ENCODE data around the gene CHURC1.

Gene CHURC1

DNA sequence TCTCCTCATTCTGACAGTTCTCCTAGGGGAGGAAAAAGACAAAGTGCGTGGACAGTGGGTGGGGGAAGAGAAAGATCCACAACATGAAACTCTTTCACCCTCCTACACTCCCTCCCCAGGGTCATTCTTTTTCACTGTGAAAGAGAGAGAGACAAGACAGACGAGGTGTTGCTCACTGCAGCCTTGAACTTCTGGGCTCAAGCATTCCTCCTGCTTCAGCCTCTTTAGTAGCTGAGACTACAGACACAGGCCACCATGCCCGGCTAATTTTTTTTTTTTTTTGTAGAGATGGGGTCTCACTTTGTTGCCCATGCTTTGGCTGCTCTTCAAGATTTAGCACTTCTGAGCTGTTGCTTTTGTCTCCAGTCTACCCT, 25.5 kb downstream of the CHURC1 start:
- no peak for DNase-seq

DNA sequence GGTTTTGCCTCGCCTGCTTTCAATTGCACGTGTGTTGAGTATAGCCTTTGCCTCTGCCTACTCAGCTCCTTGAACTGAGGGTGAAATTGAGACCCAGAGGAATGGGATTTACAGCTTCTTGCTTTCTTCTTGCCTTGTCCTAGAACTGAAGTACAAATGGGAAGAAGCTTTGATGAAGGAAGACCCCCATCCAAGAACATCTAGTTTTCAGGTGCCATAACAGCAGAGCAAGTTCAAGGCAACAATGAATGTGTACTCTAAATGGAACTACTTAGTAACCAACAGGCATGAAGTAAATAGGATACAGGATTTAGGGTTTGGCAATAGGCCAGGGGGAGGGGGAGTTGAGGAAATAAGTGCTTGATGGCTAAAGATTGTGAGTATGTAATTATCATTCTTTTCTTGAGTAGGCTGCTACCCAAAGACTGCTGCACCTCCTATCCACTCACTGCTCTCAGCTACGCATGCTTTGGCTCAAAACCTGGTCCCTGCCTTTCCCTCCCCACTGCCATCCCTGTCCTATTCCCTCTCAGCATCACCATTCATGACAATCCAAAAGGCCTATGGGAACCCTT, 26.2 kb downstream of the CHURC1 start:
- DNase-seq: no peak

DNA sequence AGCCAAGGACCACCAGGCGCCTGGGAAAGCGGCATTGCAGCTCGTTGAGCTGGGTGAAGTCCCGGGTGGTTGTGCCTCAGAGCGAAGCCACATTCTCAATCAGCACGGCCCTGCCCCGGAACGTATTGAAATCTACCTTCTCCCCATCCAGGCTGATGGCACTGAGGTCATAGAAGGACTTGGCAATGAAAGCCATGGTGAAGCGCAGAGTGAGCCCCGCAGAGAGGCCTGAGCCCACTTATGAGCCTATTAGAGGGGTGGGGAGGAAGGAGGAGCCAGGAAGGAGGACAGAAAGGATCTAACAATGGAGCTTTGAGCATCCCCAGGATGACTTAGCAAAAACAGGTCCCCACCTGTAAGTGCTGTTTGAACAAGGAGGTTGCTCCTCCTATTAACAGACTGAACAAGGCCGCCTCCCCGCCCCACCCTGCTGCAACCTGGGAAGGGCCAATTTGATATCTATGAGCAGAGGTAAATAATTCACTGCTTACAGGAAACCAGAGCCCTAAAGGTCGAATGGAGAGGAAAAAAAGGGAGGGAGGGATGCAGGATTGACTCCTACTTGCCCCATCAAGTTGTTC, 28.4 kb downstream of the CHURC1 start, which contains the start of gene GPX2:
TSS of gene GPX2 (minus strand) at position 215 of the 581 bp plus-strand sequence. CDS start at position 196, 19 bp downstream.
- no peak for DNase-seq

DNA sequence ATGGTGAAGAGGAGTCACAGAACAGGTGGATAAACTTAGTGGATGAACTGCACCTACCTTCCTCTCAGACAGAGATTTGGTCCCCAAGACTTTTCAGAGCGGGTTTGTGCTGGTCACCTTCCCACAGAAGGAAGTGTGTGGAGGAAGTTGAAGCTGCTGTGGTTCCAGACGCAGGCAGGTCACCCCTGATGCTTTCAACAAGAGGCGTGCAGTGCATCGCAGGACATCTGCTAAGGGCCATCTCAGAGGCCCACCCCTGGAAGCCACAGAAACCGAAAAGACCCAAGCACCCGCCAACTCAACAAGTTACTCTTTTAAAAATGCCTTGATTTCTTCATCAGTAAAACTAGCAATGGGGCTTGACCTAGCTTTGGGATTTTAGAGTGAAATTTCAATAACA, 29.3 kb downstream of the CHURC1 start:
- DNase-seq: no peak

DNA sequence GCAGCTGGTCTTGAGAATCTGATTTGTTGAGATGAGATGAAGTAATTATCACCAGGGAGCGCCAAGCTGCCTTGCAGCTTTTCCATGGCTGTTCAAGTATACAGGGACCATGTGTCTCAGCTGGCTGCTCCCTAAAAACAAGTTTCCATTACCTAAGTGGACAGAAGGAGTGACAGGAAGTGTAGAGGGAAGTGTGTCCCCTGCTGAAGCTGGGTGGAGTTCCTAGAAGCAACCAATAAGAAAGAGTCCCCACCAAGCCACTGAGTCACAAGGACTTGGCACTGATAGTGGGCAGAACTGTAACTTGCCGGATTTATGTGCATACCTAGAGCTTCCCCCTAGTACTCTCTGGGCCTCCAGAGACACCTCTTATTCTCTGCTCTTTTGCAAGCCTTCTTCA, 29.8 kb downstream of the CHURC1 start:
- no peak for DNase-seq

DNA sequence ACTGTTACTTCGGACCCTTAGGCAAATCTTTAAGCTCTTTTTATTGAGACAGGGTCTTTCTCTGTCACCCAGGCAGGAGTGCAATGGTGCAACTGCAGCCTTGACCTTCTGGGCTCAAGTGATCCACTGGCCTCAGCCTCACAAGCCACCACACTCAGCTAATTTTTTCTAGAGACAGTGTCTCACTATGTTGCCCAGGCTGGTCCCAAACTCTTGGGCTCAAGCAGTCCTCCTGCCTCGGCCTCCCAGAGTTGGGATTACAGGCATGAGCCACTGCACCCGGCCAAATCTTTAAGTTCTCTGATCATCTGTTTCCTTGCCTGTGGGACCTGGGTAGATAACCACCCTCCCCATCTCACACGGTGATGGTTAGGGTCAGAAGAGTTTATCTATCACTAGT, 30.6 kb downstream of the CHURC1 start:
- DNase-seq: no peak

DNA sequence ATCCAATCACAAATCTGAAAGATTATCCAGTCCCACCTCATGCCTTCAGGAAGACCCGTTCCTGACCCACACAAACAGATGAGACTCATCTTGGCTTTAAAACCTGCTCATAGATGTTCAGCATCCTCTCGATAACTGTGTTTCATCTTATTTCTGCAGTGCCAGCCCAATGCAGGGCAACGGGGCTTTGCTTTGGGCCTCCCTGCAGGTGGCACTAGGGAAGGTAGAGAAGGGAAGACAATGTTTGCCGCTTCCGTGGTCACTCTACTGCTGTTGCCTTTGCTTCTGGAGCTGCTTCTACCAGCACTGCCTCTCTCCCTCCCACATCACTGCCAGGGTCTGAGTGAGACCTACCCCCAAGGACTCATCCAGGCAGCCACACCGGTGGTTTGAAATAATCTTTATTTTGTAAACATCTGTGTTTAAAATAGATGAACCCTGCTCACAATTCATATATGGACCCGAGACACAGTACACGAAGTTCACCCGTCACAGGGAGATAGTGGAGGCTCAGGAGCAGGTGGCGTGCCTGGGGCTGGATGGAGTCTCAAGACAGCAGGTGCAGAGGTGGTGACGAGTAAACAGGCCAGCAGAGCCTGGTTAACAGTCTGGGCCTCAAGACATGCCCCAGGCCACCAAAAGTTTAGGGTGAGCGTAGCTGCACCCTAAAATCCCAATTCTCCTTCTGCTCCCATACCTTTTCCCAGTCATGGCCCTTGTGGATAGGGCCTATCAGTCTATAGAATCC, 31.4 kb downstream of the CHURC1 start:
- DNase-seq: no peak

DNA sequence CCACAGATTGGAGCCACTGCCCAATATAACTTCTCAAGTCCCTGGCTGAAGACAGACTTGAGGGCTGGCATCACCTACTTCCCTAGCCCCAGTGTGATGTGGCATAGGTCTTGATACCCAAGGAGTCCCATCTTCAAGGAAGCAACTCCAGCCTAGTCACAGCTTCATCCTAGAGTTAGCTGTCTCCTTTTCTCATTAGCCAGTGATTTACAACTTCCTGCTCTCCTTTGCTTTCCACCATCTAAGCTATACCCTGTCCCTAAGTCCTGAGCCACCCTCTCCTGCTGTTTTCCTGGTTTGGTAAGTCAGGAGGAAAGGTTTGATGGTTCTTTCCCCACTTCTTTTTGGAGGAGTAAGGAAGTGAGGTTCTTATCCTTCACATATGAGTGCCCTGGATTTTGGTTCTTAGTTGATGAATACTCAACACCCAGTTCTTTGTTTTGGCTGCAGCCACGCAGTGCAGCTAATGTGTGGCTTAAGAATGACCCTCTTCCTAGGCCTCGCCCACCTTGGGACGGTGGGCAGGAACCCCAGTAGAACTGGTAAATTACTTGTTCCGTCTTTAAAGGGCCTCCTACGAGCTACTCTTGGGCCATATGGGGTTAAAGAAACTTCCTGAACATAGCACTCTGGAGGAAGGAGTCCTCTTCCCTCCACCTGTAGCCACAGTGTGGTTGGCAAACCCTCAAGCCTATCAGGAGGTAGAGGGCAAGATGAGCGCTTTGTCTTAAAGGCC, 32.2 kb downstream of the CHURC1 start:
- no peak for DNase-seq

DNA sequence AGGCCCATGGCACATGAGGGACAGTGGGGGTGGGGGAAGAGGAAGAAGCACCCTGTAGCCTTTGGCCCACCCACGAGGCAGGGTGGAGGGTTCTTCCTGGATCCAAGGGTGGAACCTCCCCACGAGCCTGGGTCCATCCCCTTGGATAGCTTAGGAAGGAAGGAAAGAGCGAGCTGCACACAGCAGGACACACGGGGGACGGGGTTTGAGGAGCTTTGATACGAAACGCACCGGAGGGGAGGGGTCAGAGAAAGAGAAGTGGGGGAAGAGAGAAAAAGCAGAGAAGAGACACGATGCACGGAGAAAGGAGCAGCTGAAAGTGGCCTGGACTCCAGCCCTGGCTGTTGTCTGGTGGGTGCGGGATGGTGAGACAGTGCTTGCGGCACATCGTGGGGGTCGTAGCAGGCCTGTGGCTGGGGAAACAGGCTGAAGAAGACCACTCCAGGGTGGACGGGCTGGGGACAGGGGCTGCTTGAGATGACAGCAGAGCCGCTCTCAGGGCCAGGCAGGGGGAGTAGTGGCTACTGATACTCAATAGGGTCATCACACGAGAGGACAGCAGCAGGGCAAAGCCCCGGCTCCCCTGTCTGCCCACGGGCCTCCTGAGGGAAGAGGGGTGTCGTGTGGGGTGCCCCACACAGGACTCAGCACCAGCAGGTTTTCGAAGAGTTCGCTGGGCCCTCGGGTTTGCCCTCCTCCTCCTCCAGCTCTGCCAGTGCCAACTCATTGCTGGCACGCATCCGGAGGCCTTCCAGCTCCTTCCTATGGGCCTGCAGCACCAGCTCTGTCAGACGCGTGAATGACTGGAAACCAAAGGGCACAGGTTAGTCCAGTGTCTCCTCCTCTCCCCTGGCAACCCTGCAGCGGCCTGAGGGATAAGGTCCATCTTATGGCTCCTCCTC, 33.7 kb downstream of the CHURC1 start:
- DNase-seq: no peak

DNA sequence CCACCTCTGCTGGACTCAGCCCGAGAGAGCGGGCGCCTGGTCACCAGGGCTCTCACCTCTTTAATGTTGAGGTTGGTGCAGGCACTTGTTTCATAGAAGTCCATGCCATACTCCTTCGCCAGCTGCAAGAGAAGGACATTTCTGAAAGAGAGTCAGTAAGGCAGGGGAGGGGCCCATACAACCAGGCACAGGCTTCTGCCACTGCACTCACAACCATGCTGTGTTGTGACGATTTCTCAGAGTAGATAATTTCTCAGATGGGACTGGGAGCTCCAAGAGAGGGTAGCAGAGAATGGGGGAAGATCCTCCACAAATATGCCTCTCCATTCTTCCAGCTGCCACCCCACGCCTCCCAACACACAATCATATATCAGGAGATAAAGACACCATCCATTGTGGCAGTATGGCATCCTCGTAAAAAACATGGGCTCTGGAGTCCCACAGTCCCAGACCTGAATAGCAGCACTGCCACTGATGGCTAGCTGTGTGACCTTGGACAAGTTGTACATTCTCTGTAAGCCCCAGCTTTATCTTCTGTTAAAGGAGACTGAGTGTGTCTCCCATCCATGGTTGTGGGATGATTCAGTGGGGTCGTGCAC, 34.5 kb downstream of the CHURC1 start:
- no peak for DNase-seq

DNA sequence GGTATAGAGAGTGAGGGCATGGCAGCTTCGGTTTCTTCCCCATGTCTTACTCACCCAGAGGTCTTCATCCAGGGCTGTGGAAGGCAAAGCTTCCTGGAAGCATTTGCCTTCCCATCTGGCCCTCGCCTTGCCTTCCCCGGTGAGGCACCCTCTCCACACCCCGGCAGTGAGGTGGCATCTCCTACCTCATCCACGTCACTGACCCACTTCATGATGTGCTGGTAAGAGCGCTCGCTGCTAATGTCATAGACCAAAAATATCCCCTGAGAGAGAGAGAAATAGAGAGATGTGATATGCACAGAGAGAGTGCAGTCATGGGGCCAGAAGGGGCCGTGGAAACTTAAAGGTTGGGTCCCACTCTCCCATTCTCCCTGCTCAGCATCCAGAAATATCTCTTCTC, 36.6 kb downstream of the CHURC1 start:
- DNase-seq: no peak

DNA sequence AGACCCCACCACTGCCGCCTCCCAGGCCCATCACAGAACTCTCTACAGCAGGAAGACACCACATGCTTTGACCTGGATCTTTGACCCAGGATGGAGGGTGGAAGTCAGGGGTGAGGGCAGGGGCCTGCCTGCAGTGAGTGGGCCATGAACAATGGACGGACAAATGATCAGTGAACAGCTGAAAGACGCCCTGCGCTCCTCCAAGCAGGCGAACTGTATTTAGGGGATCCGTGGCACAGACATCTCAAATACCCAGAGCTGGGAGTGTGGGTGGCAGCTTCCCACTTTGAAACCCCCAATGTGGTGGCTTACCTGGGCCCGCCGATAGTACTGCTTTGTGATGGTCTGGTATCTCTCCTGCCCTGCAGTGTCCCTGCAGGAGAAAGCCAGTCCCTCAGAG, 37.0 kb downstream of the CHURC1 start:
- no peak for DNase-seq

DNA sequence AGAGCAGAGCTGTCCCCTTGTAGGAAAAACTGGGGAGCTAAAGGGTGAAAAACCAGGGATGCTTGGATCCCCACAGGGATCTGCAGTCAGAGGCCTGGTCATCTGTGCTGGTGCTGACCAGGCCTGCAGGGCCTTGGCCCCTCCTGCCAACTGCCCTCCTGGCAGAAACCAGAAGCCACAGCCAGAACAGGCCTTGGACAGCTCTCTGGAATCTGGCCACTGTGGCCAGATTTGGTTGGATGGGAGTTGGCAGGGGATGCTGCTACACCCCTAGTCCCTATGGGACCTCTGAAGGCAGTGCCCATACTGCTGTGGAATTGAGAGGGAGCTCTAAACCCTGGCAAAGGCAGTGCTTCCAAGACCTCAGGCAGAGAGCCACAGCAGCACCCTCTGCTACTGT, 37.5 kb downstream of the CHURC1 start:
- no peak for DNase-seq

DNA sequence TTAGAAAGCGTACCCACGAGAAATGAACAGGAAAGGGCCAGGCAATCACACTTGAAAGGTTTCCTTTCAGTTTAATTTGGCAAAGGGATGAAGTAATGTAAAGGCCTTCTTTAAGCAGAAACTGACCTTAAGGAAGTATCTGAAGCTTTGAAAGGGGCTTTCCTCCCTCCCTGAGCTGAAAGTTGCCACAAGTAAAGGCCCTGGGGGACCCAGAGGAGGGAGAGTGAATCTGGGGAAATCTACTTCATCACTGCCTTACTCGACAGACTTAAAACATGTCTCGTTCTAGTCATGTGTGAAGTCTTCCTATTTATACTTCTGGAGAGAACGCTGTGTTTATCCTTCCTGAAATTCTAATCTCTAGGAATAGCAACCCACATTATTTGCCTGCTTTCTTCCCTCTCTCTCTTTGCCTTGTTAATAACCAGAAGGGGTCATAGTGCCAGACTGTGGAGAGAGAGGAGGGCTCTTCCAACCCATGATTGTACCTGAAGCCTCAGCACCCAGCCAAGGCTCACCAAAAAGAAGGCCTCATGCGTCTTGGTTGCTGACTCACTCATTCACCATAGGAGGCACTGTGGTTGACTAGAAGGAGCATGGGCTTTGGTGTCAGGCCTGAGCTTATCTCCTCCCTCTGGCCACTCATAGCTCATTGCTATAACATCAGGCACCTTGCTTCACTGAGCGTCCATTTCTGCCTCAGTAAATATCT, 38.5 kb downstream of the CHURC1 start:
- DNase-seq: no peak

DNA sequence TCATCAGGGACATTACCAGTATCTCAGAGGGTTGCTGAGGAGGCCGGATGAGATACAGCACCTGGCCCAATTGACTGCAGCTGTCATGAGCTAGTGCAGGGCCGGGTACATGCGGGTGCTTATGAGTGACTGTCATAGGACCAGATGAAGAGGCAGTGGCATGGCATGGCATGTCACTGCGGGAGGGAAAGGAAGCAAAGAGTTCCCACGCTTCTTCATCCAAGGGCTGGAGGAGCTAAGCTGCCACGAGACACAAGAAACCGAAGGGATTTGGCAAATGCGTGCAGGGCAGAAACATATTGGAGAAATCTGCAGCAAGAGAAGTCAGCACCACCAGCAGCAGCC, 39.0 kb downstream of the CHURC1 start:
- no peak for DNase-seq

DNA sequence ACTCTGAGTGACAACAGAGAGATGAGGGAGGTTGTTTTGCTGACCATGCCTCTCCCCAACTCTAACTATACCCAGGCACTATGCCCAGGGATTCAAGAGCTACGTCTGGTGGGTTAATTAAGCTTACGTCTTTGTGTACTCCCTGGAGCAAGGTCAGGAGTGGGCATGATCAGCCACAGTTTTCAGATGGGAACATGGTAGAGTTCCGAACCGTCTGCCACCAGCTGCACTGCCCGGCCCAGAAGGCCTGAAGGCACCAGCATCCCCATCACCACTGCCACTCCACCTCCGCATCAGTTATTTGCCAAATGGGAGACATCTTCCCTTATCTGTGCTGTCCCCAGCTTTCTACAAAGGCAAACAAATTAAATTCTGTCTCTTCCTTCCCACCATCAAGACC, 39.4 kb downstream of the CHURC1 start:
- no peak for DNase-seq

DNA sequence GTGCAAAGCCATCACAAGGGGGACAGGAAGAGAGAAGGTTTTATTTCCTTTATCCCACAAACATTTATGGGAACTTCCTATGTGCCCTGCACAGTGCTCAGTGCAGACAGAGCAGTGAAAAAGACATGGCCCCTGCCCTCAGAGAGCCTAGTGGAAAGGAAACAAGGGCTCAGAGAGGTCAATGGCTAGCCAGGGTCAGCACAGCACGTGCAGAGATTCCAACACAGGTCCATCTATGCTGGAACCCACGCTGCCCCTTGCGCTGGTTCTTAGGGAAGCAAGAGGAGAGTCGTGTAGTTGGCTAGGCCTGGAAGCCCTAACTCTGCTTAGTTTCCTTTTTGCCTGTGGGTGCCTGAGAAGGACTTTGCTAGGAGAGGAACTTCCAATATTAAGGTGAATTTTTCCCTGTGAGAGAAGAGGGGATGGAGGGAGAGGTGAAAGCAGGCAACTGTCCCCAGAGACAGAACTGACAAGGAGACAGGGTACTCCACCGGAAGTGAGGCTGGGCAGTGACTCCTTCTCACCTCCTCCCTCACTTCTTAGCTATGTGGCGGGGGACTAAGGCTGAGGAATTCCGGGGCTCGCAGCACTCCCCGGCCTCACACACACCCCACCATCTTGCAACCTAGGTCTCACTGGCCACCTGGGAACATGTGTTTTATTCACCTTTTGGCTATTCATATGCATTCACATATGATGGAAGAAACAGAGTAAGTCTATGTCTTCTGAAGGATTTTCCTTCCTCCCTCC, 40.4 kb downstream of the CHURC1 start:
- no peak for DNase-seq

DNA sequence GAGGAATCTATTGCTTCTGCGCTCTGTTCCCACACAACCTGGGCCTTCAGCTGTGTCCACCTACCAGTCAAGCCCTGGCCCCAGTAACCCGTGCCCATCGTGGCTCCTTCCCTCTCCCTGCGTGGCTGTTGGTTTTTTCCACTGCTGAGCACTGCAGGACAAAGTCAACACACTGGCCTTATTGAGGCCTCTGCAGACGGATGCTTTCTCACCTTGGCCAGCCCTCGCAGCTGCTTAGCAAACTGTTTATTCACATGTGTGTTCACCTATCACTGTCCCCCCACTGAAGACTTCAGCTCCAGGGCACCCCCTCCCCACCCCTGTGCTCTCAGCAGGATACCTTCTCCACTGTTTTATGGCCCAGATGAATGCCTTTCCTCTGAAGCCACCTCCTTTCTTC, 41.0 kb downstream of the CHURC1 start:
- no peak for DNase-seq

DNA sequence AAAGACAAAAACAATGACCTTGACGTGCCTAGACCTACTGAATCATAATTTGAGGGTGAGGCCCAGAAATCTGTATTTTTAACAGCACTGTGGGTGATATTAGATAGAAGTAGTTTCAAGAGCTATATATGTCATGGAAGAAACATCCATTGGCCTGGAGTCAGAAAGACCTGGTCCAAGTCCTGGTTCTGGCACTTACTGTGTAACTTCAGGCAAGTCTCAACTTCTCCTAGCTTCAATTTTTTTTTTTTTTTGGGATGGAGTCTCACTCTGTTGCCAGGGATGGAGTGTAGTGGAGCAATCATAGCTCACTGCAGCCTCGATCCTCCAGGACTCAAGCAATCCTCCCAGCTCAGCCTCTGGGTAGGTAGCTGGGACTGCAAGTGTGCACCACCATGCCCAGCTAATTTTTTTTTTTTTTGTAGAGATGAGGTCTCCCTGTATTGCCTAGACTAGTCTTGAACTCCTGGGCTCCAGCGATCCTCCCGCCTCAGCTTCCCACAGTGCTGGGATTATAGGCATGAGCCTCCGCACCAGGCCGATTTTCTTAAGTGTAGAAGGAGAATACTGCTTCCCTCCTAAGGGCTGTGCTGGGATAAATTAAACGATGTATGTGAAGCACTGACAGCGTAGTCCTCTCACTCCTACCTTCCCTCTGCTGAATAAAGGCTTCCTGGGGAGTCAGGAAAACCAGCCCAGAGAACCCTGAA, 42.6 kb downstream of the CHURC1 start:
- no peak for DNase-seq

DNA sequence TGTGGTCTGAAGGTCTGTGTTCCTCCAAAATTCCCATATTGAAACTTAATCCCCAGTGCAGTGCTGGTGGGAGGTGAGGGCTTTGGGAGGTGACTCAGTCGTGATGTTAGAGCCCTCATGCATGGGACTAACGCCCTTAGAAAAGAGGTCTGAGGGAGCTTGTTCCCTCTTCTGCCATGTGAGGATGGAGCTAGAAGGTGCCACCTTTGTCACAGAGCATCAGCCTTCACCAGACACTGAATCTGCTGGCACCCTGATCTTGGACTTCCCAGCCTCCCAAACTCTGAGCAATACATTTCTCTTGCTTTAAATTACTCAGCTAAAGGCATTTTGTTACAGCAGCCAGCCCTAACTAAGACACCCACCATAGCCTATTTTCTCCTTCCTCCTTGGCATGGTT, 43.9 kb downstream of the CHURC1 start:
- DNase-seq: no peak

Measured in NCI-H446 treated with DMSO at 0.1 percent for 48 hours (cell line).